HG03378 (cell line): ENCODE results near the gene ELL.

Experiments
- ATAC-seq: cut with Tn5 transposase; IDR thresholded peaks from one replicate; pipeline ENCODE4 v1.9.1; 2021; ENCODE audit warnings: mild to moderate bottlenecking, moderate library complexity; ENCODE audit not compliant: unreplicated experiment

ELL gene

GRCh38 chr19:18424890-18425514, 96.9 kb downstream of the ELL start:
- ATAC-seq, result no peak

- no peak for ATAC-seq
Observed at GRCh38 chr19:18424122-18424889, 97.6 kb downstream of the ELL start.

GRCh38 chr19:18423258-18424020, 98.4 kb downstream of the ELL start:
- ATAC-seq, result no peak

- ATAC-seq, result no peak
Observed at GRCh38 chr19:18422530-18423191, 99.2 kb downstream of the ELL start.

- ATAC-seq, result no peak
Observed at GRCh38 chr19:18421371-18421959, 100.4 kb downstream of the ELL start.

- ATAC-seq, result no peak
Observed at GRCh38 chr19:18420930-18421329, 100.9 kb downstream of the ELL start.

- ATAC-seq, result no peak
Observed at GRCh38 chr19:18419699-18420460, 102.0 kb downstream of the ELL start.

- ATAC-seq, result no peak
Observed at GRCh38 chr19:18419195-18419698, 102.6 kb downstream of the ELL start, which contains the start of gene SSBP4. Gene SSBP4, plus strand, starts transcription at chr19:18419398. Its CDS starts 251 bp downstream, at chr19:18419649.

- ATAC-seq, result no peak
Observed at GRCh38 chr19:18418483-18419194, 103.2 kb downstream of the ELL start.

GRCh38 chr19:18418029-18418482, 103.8 kb downstream of the ELL start:
- ATAC-seq, result no peak

GRCh38 chr19:18417250-18418028, 104.4 kb downstream of the ELL start:
- ATAC-seq, result no peak

- ATAC-seq, result no peak
Observed at GRCh38 chr19:18416778-18417249, 105.1 kb downstream of the ELL start.

- no peak for ATAC-seq
Observed at GRCh38 chr19:18415178-18415867, 106.5 kb downstream of the ELL start.

- no peak for ATAC-seq
Observed at GRCh38 chr19:18414504-18415177, 107.2 kb downstream of the ELL start.

- ATAC-seq, result no peak
Observed at GRCh38 chr19:18412610-18413239, 109.1 kb downstream of the ELL start.

GRCh38 chr19:18408053-18408476, 113.8 kb downstream of the ELL start:
- ATAC-seq, result peak; percentile 66

GRCh38 chr19:18406749-18407148, 115.1 kb downstream of the ELL start:
- ATAC-seq, result no peak
